H1 (cell line): Measurements from ENCODE around the gene SLC25A20. TPM values are rescaled to one million over a fixed set of nuclear protein-coding genes. Genes with fewer than 3 reads are reported as not detected.

ENCODE experiments used
- CTCF ChIA-PET: fragments of 300-600 bp; sonication (Branson Sonifier 250); formaldehyde crosslinking; loops from one replicate; lab custom pipeline; 2021; ENCODE audit not compliant: partially characterized antibody; lab: Charles Lee
- POLR2A ChIA-PET: fragments of 300-600 bp; sonication (Branson Sonifier 250); formaldehyde crosslinking; loops from one replicate; lab custom pipeline; 2021; ENCODE audit warnings: inconsistent platforms; ENCODE audit not compliant: partially characterized antibody; lab: Charles Lee
- DNase-seq, 2 experiments: peaks; one replicate each; pipeline versions ENCODE4 v3.0.0 to v3.0.0-alpha.2; 2010 to 2022; ENCODE audit warnings: low spot score in 2 of 2, low read depth in 1 of 2, mixed read lengths in 1 of 2
- FAIRE-seq: peaks from 2 replicates; lab custom pipeline; 2011; peaks lifted over from hg19 to GRCh38; lab: Jason Lieb, UNC
- H2AFZ ChIP-seq: 2 replicates; pipeline ENCODE4 v1.8.1; 2012; ENCODE audit warnings: low read length, inconsistent platforms
- H2AK5ac ChIP-seq: 2 replicates; pipeline ENCODE4 v1.6.1; 2013; ENCODE audit warnings: low read depth, low read length
- H2BK120ac ChIP-seq: replicated peaks from 2 replicates; pipeline ENCODE3; 2013; ENCODE audit warnings: low read depth, low read length, inconsistent platforms
- H2BK12ac ChIP-seq: 2 replicates; pipeline ENCODE4 v1.6.1; 2013; ENCODE audit warnings: low read depth, low read length
- H2BK15ac ChIP-seq: 2 replicates; pipeline ENCODE4 v1.6.1; 2013; ENCODE audit warnings: low read length
- H2BK20ac ChIP-seq: 2 replicates; pipeline ENCODE4 v1.6.1; 2013; ENCODE audit warnings: low read length
- H2BK5ac ChIP-seq: 2 replicates; pipeline ENCODE4 v1.6.1; 2013; ENCODE audit warnings: low read depth, low read length
- H3K14ac ChIP-seq: 2 replicates; pipeline ENCODE4 v1.6.1; 2013; ENCODE audit warnings: inconsistent platforms; ENCODE audit not compliant: insufficient read length
- H3K18ac ChIP-seq: 2 replicates; pipeline ENCODE4 v1.6.1; 2013; ENCODE audit warnings: low read length; ENCODE audit errors: extremely low read depth
- H3K23ac ChIP-seq: 2 replicates; pipeline ENCODE4 v1.6.1; 2013; ENCODE audit warnings: inconsistent platforms; ENCODE audit not compliant: insufficient read length
- H3K23me2 ChIP-seq: 2 replicates; pipeline ENCODE4 v1.6.1; 2013; ENCODE audit warnings: low read depth, low read length
- H3K27ac ChIP-seq: 2 replicates; pipeline ENCODE4 v1.6.1; 2011; ENCODE audit warnings: low read depth, low read length, inconsistent platforms
- H3K27me3 ChIP-seq, 4 experiments: replicated peaks in 1 of 4; 1 replicate in 1 of 4; 2 replicates in 3 of 4; pipeline versions ENCODE4 v1.6.1 to v1.8.1; 2011 to 2013; ENCODE audit warnings: low read length in 3 of 4, mild to moderate bottlenecking in 3 of 4, inconsistent platforms in 2 of 4, mixed read lengths in 2 of 4, moderate library complexity in 1 of 4; ENCODE audit not compliant: control insufficient read depth in 3 of 4, insufficient read depth in 3 of 4; ENCODE audit errors: extremely low read depth in 1 of 4
- H3K36me3 ChIP-seq, 4 experiments: 2 replicates each; pipeline versions ENCODE4 v1.6.1 to v1.8.1; 2011 to 2013; ENCODE audit warnings: mild to moderate bottlenecking in 4 of 4, low read length in 3 of 4, moderate library complexity in 2 of 4, control low read depth in 1 of 4, inconsistent platforms in 1 of 4; ENCODE audit not compliant: insufficient read depth in 4 of 4, control insufficient read depth in 2 of 4
- H3K4ac ChIP-seq: replicated peaks from 2 replicates; pipeline ENCODE3; 2013; ENCODE audit warnings: low read length, low read depth, mixed read lengths, inconsistent platforms; ENCODE audit not compliant: insufficient read length
- H3K4me1 ChIP-seq, 4 experiments: replicated peaks in 1 of 4; 1 replicate in 1 of 4; 2 replicates in 3 of 4; pipeline versions ENCODE4 v1.6.1 to v1.8.1; 2011 to 2013; ENCODE audit warnings: low read length in 3 of 4, inconsistent platforms in 2 of 4, mixed read lengths in 1 of 4; ENCODE audit not compliant: insufficient read depth in 4 of 4, control insufficient read depth in 3 of 4
- H3K4me2 ChIP-seq, 2 experiments: 2 replicates each; pipeline versions ENCODE4 v1.6.1 to v1.8.1; 2011 to 2013; ENCODE audit warnings: low read depth in 2 of 2, low read length in 2 of 2, control low read depth in 1 of 2, inconsistent platforms in 1 of 2, mild to moderate bottlenecking in 1 of 2; ENCODE audit not compliant: insufficient read depth in 1 of 2
- H3K4me3 ChIP-seq, 4 experiments: fragments of 200-600, 300-600 bp in 1 of 4; sonication (generic), shearing (Covaris generic), sonication (Bioruptor Twin) in 1 of 4; 2 replicates each; pipeline versions ENCODE4 v1.5.1 to v1.8.1; 2011 to 2016; ENCODE audit warnings: low read length in 4 of 4, low read depth in 3 of 4, control low read depth in 2 of 4, inconsistent platforms in 2 of 4, mild to moderate bottlenecking in 2 of 4, mixed read lengths in 1 of 4, moderate library complexity in 1 of 4; ENCODE audit not compliant: insufficient read depth in 2 of 4; ENCODE audit errors: extremely low read depth in 1 of 4
- H3K56ac ChIP-seq: replicated peaks from 2 replicates; pipeline ENCODE3; 2013; ENCODE audit warnings: low read depth, mild to moderate bottlenecking, mixed read lengths, low read length, inconsistent platforms; ENCODE audit not compliant: insufficient read length
- H3K79me1 ChIP-seq: 2 replicates; pipeline ENCODE4 v1.6.1; 2013; ENCODE audit warnings: low read depth, low read length, control low read depth
- H3K79me2 ChIP-seq, 2 experiments: 2 replicates each; pipeline versions ENCODE4 v1.6.1 to v1.8.1; 2012 to 2013; ENCODE audit warnings: low read length in 2 of 2, mild to moderate bottlenecking in 2 of 2, inconsistent platforms in 1 of 2; ENCODE audit not compliant: insufficient read depth in 2 of 2, control insufficient read depth in 1 of 2
- H3K9ac ChIP-seq, 4 experiments: replicated peaks in 1 of 4; 1 replicate in 1 of 4; 2 replicates in 3 of 4; pipeline versions ENCODE4 v1.6.1 to v1.8.1; 2011 to 2013; ENCODE audit warnings: low read depth in 3 of 4, low read length in 3 of 4, control low read depth in 2 of 4, mild to moderate bottlenecking in 2 of 4, moderate library complexity in 2 of 4, inconsistent platforms in 1 of 4; ENCODE audit errors: extremely low read depth in 1 of 4
- H3K9me3 ChIP-seq, 2 experiments: 2 replicates each; pipeline versions ENCODE4 v1.6.1 to v1.8.1; 2012 to 2013; ENCODE audit warnings: mild to moderate bottlenecking in 2 of 2, moderate library complexity in 2 of 2, control low read depth in 1 of 2, inconsistent platforms in 1 of 2, low read depth in 1 of 2, low read length in 1 of 2, mixed read lengths in 1 of 2; ENCODE audit not compliant: insufficient read depth in 2 of 2
- H4K20me1 ChIP-seq, 2 experiments: replicated peaks in 1 of 2; 2 replicates each; pipeline versions ENCODE3 to v1.8.1; 2011 to 2013; ENCODE audit warnings: inconsistent platforms in 2 of 2, low read length in 2 of 2, mild to moderate bottlenecking in 1 of 2; ENCODE audit not compliant: insufficient read depth in 2 of 2, control insufficient read depth in 1 of 2
- H4K5ac ChIP-seq: 2 replicates; pipeline ENCODE4 v1.6.1; 2013; ENCODE audit warnings: low read length, low read depth, mixed read lengths, inconsistent platforms; ENCODE audit not compliant: insufficient read length
- H4K8ac ChIP-seq: 2 replicates; pipeline ENCODE4 v1.8.0; 2013; ENCODE audit warnings: mild to moderate bottlenecking, moderate library complexity, low read length, inconsistent platforms; ENCODE audit not compliant: insufficient read depth; ENCODE audit errors: extremely low read depth
- H4K91ac ChIP-seq: replicated peaks from 2 replicates; pipeline ENCODE3; 2013; ENCODE audit warnings: low read length, mixed read lengths, inconsistent platforms; ENCODE audit not compliant: insufficient read length
- GABPA ChIP-seq: IDR thresholded peaks from 2 replicates; pipeline ENCODE4 v1.6.1; 2011; ENCODE audit warnings: mild to moderate bottlenecking, low read length, moderate library complexity, borderline replicate concordance; ENCODE audit not compliant: insufficient read depth
- KDM4A ChIP-seq: IDR thresholded peaks from one replicate; pipeline ENCODE4 v1.7.1; 2012; ENCODE audit warnings: low read depth, mild to moderate bottlenecking, moderate library complexity, low read length, inconsistent platforms; ENCODE audit not compliant: severe bottlenecking
- PHF8 ChIP-seq: fragments of 200-600 bp; sonication (generic); conservative IDR thresholded peaks from 2 replicates; pipeline ENCODE4 v1.7.1; 2012; ENCODE audit warnings: low read depth, mild to moderate bottlenecking, inconsistent platforms, low read length, moderate library complexity
- SP2 ChIP-seq: IDR thresholded peaks from 2 replicates; pipeline ENCODE4 v1.6.1; 2012; ENCODE audit warnings: mild to moderate bottlenecking, low read length, inconsistent platforms
- SUZ12 ChIP-seq: fragments of 200-600 bp; sonication (generic); IDR thresholded peaks from 2 replicates; pipeline ENCODE4 v1.6.1; 2012; ENCODE audit warnings: mild to moderate bottlenecking, inconsistent platforms, low read length, moderate library complexity, mixed read lengths
- WGBS, 2 experiments: shearing (Covaris generic) in 1 of 2; methylation state at CpG; one replicate each; pipeline versions ENCODE4 v1.1.6 to v1.1.7; 2013 to 2015; ENCODE audit warnings: low lambda C conversion rate in 2 of 2, mixed read lengths in 2 of 2, inconsistent platforms in 1 of 2, low coverage in 1 of 2, missing lambda C conversion rate in 1 of 2; ENCODE audit not compliant: insufficient replicate concordance in 2 of 2, insufficient coverage in 1 of 2, insufficient read length in 1 of 2; ENCODE audit errors: extremely low coverage in 1 of 2, missing lambda C conversion rate in 1 of 2; 5-methylcytosine and 5-hydroxymethylcytosine counted together
- polyA plus RNA-seq, 7 experiments: library from polyadenylated mRNA; depleted of rRNA in 3 of 7; stranded (reverse) in 5 of 7; unstranded in 2 of 7; fragments of >200 nt in 5 of 7; fragments of 200-250 nt in 2 of 7; gene quantifications; 1 replicate in 5 of 7; 2 replicates in 1 of 7; 4 replicates in 1 of 7; pipeline versions ENCODE4 v1.2.1 to v1.2.3, GENCODE V29; 2011 to 2013; ENCODE audit warnings: missing spikeins in 2 of 7, mixed read lengths in 2 of 7
- total RNA-seq: library from RNA; stranded (reverse); fragmentation: NEBNext Ultra II Directional; extraction: Animal tissue kit (Norgen Biotek cat#: 25700); gene quantifications from 2 replicates; pipeline ENCODE4 v1.2.1, GENCODE V29; 2021

SLC25A20 gene
- total and polyA plus RNA-seq, 2 of the 8 experiments (the other 6 are each of a cell fraction or from before 2014, with no cell fraction given), result 3.8 to 4.0 TPM

GRCh38 chr3:48851407-48851806, 47.3 kb downstream of the SLC25A20 start:
- Histone ChIP-seq H4K5ac (no peak overlapping the region), H3K79me2 (no peaks in the 10 kb centered on the region), H3K27me3 (no peaks in the 10 kb centered on the region; a peak in 3 of 7 replicates), H3K36me3 (no peaks in the 10 kb centered on the region), H2BK12ac (no peak overlapping the region), H3K79me1 (no peaks in the 10 kb centered on the region), H3K4me1 (peaks cover 0 to 2% (median 0%) of the 10 kb centered on the region in 4 experiments; a peak in 1 of 7 replicates), H4K91ac (no peak overlapping the region), H3K4ac (no peak overlapping the region), H3K9ac (no peak overlapping the region), H3K4me3 (no peak overlapping the region), H2BK5ac (no peak overlapping the region), H3K4me2 (no peak overlapping the region), H2BK20ac (no peak overlapping the region), H2BK120ac (no peak overlapping the region), H2AFZ (no peak overlapping the region), H4K20me1 (no peaks in the 10 kb centered on the region), H2BK15ac (no peak overlapping the region), H3K23me2 (peaks cover 10% of the 10 kb centered on the region), H4K8ac (peak overlapping the region; percentile 3; the same call in 1 of the 2 replicates), H2AK5ac (no peak overlapping the region), H3K27ac (no peak overlapping the region), H3K9me3 (no peaks in the 10 kb centered on the region), H3K56ac (no peak overlapping the region), H3K14ac (no peak overlapping the region), H3K23ac (no peak overlapping the region), H3K18ac (no peak overlapping the region)
- DNase-seq, result no peak
- POLR2A ChIA-PET, result interaction anchor here (0.6 to 1.6 kb wide), 3 partner anchors 10 to 156 kb away, joined by 3 to 5 read pairs (median 3); no protein-coding TSS in a partner anchor
- no peak for FAIRE-seq
- CTCF ChIA-PET, result no interaction called here
- WGBS, 2 experiments, result 86% methylated on average over 3 of the region's 3 CpGs; no CpG with 5 or more reads in 1 of the 2 experiments
- TF ChIP-seq PHF8, result no peak
- TF ChIP-seq SP2, result no peak
- no peak for TF ChIP-seq SUZ12
- TF ChIP-seq GABPA, result no peak
- TF ChIP-seq KDM4A, result no peak
